Fibroblast of mammary gland (primary cell): ENCODE data around the gene CDC42EP3.
A peak's percentile ranks its signal among the peaks of the same experiment; 100 is the strongest.

Experiments
- DNase-seq: peaks from one replicate; pipeline ENCODE4 v3.0.0-alpha.2; 2010; ENCODE audit warnings: low read depth
- H3K4me3 ChIP-seq: 2 replicates; pipeline ENCODE4 v1.5.1; 2011; ENCODE audit warnings: low read depth, mild to moderate bottlenecking, low read length, moderate library complexity; ENCODE audit not compliant: control insufficient read depth
- CTCF ChIP-seq: conservative IDR thresholded peaks from 2 replicates; pipeline ENCODE4 v1.5.1; 2011; ENCODE audit warnings: low read depth, low read length, inconsistent platforms; ENCODE audit not compliant: control insufficient read depth, insufficient read depth

CDC42EP3 gene

DNA sequence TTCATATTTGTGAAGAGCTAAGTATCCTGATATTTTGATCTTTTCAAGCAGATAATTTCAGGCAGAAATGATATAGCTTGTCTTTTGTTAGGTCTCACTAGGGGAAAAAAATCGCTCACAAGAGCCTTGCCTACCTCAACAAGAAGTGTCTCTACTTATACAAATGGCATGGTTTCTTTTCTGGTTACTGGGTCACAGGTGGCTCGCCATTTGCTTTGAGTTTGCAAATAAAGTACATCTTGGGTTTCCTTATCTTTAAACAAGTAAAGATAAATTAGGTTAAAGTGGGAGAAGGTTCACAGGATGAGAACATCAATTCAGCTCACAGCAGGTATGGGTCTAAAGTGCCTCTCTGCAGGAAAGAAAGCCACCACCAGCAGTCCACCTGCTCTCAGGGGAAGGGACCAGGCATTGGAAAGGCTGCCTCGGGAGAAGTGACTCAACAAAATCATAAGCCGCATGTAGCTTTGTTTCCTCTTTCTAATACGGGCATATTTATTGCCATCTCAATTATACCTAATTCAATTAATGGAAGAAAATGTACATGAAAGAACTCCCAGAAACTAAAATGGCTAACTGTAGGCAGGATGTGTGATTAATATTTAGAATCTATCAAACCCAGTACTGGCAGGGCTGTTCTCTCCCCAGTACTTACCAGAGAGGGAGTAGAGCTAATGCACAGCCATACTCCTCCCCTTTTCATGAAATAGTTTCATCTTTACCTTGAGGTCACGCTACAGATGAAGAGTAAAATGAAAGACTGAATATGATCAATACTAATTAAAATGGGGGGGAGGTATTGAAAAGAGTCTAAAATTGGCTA is 28.3 kb downstream of the CDC42EP3 start:
- no peak for TF ChIP-seq CTCF
- H3K4me3 ChIP-seq, result no peak overlapping the region
- no peak for DNase-seq

- TF ChIP-seq CTCF, result no peak
- H3K4me3 ChIP-seq, result no peak overlapping the region
- peak; percentile 97 for DNase-seq
Measured at GRCh38 chr2:37641582-37642171, 29.8 kb downstream of the CDC42EP3 start.

GRCh38 chr2:37639631-37640030 is 31.8 kb downstream of the CDC42EP3 start:
- no peak for TF ChIP-seq CTCF
- no peak overlapping the region for H3K4me3 ChIP-seq
- DNase-seq, result no peak

DNA sequence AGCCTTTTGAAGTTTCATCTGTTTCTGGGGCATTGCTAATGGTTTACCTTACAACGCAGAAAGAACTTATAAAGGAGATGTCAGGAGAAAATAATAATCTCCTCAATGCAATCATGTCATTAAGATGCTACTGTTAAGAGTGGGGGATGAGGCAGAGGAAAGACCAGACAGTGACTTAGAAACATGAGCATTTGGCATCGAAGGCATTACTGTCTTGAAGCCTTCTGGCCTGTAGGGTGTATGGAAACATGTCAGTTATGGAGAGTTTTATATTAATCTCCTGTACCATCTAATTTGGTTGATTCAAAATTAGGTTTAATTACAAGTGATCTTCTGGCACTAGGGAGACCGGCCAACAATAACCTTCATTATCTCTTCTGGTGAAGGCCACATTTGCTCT is 32.5 kb downstream of the CDC42EP3 start:
- no peak for TF ChIP-seq CTCF
- DNase-seq, result no peak

DNA sequence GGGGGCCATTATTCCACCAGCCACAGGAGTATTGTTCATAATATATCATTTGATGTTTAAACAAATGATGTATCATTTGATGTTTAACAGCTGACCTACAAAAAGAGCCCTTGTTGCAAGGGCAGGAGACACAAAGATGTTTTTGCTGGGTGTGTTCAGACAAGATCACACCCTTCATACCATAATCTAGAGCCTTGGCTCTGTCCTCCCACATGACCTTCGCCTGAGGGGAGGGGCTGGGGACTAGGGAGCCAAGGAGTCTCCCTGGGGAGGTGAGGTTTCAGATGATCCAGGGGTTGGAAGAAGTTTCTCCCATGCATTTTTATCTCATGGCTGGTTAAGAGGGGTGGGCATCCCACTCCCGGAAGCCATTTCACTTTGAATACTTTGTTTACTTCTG is 33.5 kb downstream of the CDC42EP3 start:
- no peak for TF ChIP-seq CTCF
- H3K4me3 ChIP-seq, result no peak overlapping the region
- peak; percentile 32 for DNase-seq

More for the DNA sequence above, 32.5 kb downstream of the CDC42EP3 start:
- no peak overlapping the region for H3K4me3 ChIP-seq

DNA sequence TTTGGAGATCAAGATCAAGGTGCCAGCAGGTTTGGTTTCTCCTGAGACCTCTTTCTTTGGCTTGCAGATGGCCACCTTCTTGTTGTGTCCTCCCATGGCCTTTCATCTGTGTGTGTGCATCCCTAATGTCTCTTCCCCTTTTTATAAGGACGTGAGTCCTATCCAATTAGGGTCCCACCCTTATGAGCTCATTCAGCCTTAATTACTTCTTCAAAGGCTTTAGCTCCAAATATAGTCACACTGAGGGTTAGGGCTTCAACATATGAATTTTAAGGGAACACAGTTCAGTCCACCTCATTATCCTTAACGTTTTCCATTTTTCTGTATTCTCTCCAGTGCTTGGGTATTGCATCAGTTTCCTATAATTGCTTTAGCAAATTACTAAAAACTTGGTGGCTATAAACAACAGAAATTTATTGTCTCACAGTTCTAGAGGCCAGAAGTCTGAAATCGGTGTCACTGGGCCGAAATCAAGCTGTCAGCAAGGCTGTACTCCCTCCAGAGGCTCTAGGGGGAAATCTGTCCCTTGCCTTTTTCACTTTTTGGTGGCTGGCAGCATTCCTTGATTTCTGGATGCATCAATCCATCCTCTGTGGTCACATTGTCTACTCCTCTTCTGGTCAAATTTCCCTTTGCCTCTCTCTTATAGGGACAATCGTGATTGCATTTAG is 34.1 kb downstream of the CDC42EP3 start:
- no peak for TF ChIP-seq CTCF
- no peak for DNase-seq
- H3K4me3 ChIP-seq, result no peak overlapping the region
